ENCODE data around the gene TEN1.
"Not testable (repeated sequence)": the region's sequence is repeated elsewhere in the genome, so short reads cannot be mapped to it uniquely, and the experiment has no call there.

TEN1 gene, protein sequence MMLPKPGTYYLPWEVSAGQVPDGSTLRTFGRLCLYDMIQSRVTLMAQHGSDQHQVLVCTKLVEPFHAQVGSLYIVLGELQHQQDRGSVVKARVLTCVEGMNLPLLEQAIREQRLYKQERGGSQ

DNA sequence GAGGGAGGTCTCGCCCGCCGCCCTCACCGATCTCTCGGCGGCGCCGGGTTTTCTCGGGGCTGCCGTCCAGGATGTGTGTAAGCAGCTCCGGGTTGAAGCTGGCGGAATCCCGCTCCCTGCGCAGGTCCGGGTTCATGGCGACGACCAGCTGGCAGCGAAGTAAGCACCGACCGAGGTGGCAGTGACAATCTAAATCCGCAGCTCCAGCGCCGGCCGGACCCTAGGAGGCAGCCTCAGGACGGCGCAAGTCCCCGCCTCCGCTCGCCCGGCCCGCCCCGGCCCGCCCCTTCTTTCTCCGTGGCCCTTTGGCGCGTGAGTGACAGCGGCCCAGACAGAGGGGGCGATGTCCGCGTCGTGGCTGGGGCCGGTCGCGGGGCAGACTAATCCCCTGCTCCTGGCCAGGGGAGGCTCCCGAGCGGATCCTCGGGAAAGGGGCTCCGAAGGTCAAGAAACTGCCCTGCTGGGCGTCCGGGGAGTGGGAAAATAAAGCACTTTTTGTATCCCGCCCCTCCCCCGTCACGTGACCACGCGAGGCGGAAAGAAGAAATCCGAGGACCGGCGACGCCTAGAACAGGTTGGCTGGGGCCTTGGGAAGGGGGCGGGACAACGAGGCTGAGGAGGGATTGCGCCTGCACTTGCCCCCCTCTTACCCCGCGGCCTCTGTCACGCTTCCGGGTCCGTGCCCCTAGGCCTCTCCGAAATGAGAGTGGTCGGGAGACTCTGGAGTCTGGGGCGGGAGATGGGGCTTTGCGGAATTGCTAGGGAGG is at the start of gene TEN1, which contains the start of gene ACOX1:
TSS of gene TEN1 (plus strand) at position 303 of the 767 bp plus-strand sequence. CDS start 6,953 bp downstream, outside the sequence.
TSS of gene ACOX1 (minus strand) at position 229 of the 767 bp plus-strand sequence. CDS start at position 136, 93 bp downstream.
- DNase-seq (ENCODE audit: low read depth, low spot score) = peak; percentile 78

DNA sequence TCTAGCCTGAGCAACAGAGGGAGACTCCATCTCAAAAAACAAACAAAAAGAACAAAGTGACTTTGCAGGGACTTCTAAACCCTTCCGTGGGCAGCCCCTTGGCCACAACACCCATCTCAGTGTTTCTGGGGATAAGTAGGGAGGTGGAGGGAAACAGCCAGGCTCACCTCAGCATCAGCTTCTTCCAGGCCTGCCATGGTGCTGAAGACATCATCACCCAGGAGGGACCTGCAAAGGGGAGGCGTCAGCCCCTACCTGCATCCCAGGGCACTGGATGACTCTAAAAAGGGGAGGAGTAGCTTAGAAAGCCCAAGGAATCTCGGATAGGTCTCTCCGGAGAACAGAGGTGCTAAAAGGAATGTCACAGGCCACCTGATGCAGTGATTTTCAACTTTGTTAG is 48.0 kb upstream of the TEN1 start:
- DNase-seq (ENCODE audit: low read depth, low spot score) = no peak

DNA sequence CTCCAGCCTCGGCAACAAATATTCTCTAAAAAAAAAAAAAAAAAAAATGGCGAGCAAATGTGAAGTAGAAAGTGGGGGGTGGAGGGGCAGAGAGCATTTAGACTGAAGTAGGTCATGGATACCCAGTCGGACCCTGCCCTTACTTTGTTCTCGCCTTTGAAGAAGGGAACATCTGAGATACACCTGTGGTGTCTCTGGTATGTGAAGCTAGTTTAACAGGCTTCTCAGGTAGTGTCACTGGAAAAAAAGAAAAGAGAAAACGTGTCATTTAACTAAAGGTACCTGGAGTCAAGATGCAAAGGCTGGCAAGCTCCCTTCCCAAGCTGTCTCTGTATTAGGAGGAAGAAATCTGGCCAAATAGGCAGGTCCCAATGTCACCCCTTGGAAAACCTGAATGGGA is 46.2 kb upstream of the TEN1 start:
- no peak for DNase-seq (ENCODE audit: low read depth, low spot score)

DNA sequence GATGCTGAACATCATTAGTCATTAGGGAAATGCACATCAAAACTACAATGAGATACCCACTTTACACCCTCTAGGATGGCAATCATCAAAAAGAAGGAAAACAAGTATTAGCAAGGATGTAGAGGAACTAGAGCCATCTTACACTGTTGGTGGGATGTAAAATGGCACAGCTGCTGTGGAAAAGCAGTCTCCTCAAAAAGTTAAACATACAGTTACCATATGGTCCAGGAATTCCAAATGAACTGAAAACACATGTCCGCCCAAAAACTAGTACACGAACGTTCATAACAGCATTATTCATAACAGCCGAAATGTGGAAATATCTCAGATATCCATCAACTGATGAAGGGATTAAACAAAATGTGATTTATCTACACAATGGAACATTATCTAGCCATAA is 45.2 kb upstream of the TEN1 start:
- DNase-seq (ENCODE audit: low read depth, low spot score) = no peak

DNA sequence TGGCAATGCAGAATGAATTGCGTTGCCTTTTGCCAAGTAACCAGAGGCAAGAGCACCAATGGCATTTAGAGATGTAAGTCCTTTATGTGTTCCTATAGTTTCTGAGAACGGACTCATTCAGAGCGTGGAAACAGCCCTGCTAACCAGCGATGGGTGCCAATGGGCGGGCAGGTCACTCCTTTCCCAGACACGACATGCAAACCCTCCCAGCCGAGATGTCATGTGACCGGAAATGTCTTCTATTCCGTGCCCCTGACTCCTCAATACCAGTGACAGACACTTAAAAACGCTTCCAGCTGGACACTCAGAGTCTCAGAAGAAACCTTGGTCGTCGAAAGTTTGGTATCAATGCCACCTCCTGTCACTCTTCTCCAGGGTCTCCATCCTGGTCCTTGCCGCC is 41.4 kb upstream of the TEN1 start:
- DNase-seq (ENCODE audit: low read depth, low spot score) = no peak

DNA sequence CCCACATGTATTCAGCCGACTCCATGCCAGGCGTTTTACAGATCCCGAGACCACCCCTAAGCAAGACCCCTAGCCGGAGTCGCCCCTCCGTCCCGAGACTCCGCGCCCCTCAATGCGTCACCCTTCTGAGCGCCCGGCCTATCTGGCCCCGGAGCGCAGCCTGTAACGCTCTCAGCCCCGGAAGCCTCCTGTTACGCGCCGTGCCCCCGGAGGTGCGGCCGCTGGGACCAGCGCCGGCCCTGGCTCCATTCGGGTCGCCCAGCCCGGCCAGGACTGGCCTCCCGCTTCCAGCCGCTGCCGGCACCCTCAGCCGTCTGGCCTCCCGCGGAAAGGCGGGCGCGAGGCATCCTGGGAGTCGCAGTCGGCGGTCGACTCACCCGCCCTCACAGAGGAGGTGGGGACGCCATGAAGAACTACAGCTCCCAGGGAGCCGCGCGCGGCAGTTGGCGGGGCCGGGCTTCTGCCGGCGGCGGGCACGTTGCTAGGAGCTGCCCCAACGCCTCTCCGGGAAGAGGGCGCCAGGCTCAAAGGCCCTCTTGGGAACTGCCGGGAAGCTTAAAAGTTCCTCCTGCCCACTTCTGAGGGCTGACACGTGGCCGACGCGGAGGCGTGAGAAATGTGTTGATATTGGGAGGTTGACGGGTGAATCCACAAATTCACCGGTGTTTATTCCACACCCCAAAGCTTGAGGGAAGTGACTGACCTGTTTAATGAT is 38.2 kb upstream of the TEN1 start, which contains the start of gene FBF1:
TSS of gene FBF1 (minus strand) at position 316 of the 715 bp plus-strand sequence. CDS start 2,893 bp downstream, outside the sequence.
- DNase-seq (ENCODE audit: low read depth, low spot score) = peak; percentile 75

DNA sequence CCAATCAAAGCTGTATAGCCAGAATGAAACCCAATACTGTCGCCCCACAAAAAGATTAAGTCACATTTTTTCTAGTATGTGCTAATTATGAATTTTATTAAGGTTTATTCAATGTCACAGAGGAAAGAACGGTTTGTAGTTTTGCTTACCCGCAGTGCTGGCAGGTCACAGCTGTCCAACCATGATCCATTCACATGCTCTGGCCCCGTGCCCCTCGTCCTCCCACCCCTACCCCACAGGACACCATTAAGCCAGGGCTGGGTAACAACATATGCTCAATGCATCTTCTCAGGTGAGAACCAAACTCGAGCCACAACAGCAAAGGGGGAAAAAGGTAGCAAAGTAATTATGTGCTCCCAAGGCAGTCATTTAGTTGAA is 37.6 kb upstream of the TEN1 start:
- no peak for DNase-seq (ENCODE audit: low read depth, low spot score)

DNA sequence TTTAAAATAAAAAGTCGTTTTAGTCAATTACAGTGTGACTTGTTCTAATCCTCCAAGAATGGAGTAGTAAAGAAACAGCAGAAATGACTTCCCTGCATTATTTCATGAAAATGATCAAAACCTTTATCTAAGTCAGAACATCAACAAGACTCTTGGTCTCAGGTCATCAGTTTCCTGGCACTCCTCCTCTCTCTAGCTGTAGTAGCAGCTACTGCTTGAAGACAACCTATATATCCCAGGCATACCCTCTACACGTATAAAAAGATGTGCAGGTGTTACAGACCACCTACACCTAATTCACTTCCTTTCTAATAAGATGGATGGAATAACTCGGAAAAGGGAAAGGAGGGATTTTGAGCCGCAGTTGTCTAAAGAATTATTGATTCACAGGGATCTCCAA is 36.6 kb upstream of the TEN1 start:
- no peak for DNase-seq (ENCODE audit: low read depth, low spot score)

DNA sequence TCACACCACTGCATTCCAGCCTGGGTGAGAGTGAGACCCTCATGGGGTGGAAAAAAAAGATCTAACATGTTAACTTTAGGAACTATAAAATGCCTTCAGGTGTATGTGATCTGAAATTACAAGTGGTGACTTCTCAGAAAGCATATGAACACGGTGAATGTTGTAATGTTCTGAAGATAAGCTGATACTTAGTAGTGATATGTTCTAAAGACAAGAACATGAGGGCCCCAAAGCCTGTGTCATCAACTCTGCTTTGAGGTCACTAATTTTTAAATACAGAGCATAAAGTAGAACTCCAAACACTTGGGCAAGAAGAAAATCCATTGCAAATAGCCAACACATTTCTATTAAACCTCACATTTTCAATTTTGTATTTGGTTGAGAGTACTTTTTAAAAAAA is 35.5 kb upstream of the TEN1 start:
- DNase-seq (ENCODE audit: low read depth, low spot score) = no peak

DNA sequence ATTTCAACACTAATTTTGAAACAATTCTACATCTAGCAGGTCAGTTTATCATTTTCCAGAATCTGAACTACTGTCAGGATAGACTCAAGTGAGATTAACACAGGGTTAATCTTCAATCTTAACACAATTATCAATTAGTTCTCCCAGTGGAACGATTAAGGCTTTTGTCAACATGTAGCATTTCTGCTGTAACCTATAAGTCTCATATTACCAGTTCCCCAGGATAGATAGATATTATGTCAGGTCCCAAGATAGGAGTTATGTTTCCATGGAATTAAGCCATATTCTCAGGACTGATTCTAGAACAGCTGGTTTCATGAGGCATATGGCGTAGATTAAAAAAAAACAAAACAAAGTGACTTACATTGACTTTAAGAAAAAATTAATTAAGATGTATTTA is 33.8 kb upstream of the TEN1 start:
- no peak for DNase-seq (ENCODE audit: low read depth, low spot score)

DNA sequence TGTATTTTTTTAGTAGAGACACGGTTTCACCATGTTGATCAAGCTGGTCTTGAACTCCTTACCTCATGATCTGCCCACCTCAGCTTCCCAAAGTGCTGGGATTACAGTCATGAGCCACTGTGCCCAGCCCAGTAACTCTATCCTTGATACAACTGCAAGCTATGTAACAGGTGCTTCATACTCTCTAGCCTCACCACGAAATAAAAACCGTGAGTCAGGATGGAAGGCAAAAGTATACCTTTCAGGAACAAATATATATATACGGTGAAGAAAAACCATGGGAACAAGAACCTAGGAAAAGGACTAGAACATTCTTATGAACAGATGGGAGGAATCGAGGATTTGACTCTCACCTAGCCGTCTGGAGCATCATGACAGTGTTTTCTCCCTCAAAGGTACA is 28.6 kb upstream of the TEN1 start:
- DNase-seq (ENCODE audit: low read depth, low spot score) = no peak

DNA sequence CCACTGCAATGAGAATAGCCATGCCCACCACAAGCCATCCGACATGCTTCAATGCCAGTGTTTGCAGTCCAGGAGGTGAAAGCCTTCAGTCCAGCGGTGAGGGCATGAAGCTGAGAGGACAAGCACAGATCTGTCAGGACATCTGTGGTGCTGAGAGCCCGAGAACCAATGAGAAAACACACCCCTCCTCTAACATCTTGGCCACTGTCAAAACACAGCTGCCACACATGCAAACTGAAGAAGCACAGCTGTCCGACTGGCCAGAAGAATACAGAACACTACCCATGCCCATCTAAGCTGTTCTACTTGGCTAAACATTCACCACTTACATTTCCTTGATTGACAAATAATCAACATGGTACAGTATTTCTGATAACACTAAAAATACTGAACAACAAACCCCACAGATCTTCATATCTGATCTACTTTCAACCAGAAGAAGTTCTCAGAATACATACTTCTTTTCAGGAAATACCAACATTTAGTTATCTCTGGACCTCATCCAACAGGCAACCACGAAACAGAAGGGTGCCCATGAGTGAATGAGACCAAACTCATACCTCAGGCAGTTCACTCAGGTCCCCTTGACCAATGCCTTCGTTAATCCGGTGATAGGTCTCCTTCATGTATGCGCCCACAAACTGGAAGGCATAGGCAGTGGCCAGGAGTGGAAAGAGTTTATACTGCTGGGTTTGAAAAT is 28.0 kb upstream of the TEN1 start:
- DNase-seq (ENCODE audit: low read depth, low spot score) = no peak

DNA sequence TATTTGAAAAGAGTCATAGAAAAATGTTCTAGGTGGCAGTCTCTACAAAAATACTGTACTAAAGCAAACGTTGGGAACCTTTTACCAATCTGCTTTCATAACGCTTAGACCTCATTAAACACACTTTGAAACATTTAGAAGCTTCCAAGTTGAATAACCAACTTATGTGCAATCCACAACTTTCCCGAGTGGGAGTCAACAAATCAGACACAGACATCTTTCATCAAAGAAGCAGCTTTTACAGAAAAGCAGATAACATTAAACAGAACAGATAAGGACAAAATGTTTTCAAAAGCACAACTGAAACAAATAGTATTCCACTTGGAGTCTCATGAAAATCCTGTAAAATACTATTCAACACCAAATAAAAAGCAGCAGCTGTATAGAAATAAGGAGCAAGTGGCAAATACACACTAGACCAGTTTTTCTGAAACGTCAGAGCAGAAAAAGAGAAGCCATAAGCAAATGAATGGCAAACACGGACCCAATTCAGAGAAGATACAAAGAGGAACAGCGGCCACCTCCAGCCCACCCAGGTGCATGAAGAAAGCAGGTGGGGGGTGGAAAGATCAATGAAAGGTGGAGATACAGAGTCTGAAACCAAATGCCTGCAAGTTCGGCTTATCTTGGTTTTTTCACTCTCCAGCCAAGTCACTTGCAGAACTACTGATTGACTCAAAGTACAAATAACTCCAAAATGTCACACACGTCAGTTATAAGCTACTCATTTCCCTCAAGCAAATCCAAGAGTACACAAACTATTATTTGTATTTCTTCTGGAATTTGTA is 19.8 kb upstream of the TEN1 start:
- DNase-seq (ENCODE audit: low read depth, low spot score) = no peak

DNA sequence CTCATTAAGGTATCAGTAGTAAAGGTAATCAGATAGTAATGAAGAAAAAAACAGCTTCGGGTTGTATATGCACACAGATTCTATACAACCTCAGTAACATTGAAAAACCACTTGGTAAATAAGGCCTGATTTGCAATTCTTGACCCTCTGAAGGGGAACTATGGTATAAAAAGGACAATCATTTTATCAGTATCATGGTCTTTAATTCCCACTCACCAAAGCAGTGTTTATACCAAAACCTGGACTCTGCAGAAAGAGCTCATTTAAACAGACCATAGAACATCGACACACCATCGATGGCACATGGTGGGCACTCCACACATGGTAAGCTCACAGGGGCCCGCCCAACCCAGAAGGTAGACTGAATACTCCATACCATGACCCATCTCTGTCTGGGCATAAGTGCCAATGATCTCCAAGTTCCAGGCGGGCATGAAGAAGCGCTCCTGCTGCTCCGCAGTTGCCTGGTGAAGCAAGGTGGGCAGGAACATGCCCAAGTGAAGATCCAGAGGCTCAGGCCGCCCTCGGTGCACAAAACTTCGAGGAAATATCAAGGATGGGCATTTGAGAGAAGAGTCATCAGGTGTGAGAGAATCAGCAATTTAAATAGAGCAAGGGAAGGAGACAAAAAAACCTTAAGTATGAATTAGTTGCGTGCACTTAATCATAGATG is 19.1 kb upstream of the TEN1 start:
- DNase-seq (ENCODE audit: low read depth, low spot score) = no peak

DNA sequence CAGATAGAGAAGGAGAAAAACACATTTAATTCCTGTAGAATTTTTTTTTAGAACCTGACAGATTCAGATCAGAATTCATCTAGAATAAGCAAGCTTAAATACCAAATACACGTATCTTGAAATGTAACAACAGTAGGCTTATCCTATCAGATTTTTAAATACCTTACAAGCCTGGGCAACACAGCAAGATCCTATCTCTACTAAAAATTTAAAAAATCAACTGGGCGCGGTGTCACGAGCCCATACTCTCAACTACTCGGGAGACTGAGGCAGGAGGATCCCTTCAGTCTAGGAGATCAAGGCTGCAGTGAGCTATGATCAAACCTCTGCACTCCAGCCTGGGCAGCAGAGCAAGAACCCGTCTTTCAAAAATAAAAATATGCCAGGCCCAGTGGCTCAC is 13.6 kb upstream of the TEN1 start:
- DNase-seq (ENCODE audit: low read depth, low spot score) = no peak

DNA sequence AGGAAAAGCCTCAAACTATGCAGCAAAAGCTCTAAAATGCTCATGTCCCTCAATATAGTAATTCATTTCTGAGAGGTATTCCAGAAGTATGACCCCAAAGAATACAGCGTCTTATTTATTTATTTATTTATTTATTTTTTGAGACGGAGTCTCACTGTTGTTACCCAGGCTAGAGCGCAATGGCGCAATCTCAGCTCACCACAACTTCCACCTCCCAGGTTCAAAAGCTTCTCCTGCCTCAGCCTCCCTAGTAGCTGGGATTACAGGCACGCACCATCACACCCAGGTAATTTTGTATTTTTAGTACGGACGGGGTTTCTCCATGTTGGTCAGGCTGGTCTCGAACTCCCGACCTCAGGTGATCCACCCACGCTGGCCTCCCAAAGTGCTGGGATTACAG is 10.0 kb upstream of the TEN1 start:
- DNase-seq (ENCODE audit: low read depth, low spot score) = not testable (repeated sequence)

DNA sequence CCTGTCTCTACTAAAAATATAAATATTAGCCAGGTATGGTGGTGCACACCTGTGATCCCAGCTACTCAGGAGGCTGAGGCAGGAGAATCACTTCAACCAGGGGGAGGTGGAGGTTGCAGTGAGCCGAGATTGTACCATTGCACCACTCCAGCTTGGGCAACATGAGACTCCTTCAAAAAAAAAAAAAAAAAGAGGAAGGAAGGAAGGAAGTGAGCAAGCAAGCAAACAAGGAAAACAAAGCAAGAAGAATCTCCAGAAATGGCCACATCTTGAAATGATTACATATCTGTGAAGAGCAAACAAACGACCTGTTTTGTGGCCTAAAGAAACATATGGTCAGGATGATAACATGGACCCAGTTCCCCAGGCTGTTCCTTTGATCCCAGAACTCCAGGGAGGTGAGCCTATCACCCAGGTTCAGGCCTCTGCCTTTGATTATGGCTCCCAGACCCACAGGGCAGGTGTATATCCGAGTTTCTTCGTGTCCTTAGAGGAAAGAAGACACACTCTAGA is 9.0 kb upstream of the TEN1 start:
- no peak for DNase-seq (ENCODE audit: low read depth, low spot score)

DNA sequence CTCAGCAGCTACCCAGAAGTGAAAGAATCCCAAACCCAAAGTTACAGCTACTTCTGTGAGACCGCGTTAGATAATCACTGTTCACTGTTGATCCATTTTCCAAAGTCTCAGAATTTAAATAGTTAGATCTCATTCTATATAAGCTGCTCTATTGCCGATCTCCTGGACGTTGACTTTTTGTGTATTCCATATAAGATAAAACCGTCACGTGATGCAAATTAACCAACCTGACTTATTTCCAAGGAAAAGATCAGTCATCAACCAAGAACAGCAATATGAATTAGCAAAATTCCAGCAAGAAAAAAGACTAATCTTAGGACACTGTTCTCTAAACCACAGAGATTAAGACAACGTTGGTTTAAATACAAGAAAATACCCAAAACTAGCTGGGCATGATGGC is 8.4 kb upstream of the TEN1 start:
- DNase-seq (ENCODE audit: low read depth, low spot score) = no peak

DNA sequence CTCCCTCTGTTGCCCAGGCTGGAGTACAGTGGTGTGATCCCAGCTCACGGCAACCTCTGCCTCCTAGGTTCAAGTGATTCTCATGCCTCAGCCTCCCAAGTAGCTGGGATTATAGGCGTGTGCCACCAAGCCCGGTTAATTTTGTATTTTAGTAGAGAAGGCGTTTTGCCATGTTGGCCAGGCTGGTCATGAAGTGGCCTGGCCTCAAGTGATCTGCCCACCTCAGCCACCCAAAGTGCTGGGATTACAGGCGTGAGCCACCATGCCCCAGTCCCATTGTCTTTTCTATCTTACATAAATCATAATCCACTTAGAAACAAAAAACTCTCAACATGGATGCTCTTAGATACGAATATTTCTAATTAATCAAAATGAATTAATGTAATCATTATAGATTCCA is 3.9 kb upstream of the TEN1 start:
- not testable (repeated sequence) for DNase-seq (ENCODE audit: low read depth, low spot score)

DNA sequence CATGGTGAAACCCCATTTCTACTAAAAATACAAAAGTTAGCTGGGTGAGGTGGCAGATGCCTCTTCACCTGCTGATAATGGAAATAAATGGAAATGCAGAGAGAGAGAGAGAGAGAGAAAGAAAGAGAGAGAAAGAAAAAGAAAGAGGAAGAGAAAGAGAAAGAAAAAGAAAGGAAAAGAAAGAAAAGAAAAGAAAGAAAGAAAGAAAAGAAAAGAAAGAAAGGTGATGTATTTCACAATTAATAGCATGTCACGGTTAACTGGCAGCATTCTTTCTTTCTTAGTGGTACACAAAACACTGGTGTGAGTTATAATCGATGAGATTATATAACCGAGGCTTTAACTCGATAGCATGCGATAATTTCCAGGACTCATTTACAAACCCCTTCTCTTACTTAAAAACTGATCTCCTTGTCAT is 3.3 kb upstream of the TEN1 start:
- no peak for DNase-seq (ENCODE audit: low read depth, low spot score)
